ENCODE results near the gene MAP4K4. TPM values are rescaled to one million over a fixed set of nuclear protein-coding genes. Genes with fewer than 3 reads are reported as not detected.
A peak's percentile ranks its signal among the peaks of the same experiment; 100 is the strongest.

The MAP4K4 gene
- total and polyA plus RNA-seq, 8 donors, result 80.2 to 143 (median 129) TPM

- TF ChIP-seq CTCF (IDR thresholded peaks at IDR 0.05), result no peak
- Histone ChIP-seq H3K9me3 (no peaks in the 10 kb centered on the region), H3K27me3 (no peaks in the 10 kb centered on the region), H3K27ac (peak overlapping the region; percentile 27 to 49), H3K4me1 (peaks cover 24 to 76% of the 10 kb centered on the region in 2 donors), H3K4me3 (no peak overlapping the region), H3K36me3 (no peaks in the 10 kb centered on the region)
- DNase-seq (no peak), ATAC-seq (peak; percentile 69)
- intact Hi-C loops (cut with DNase I), result no loop called here
Observed at GRCh38 chr2:101741775-101742520, 44.4 kb downstream of the MAP4K4 start.

GRCh38 chr2:101742547-101742946 lies 45.0 kb downstream of the MAP4K4 start:
- TF ChIP-seq CTCF (IDR thresholded peaks at IDR 0.05), result no peak
- ATAC-seq, result no peak
- no peaks in the 10 kb centered on the region for H3K27me3 ChIP-seq
- H3K36me3 ChIP-seq, result no peaks in the 10 kb centered on the region
- no peak overlapping the region for H3K4me3 ChIP-seq
- DNase-seq, result no peak
- no peaks in the 10 kb centered on the region for H3K9me3 ChIP-seq
- peak overlapping the region; percentile 27 to 49 for H3K27ac ChIP-seq
- intact Hi-C loops (cut with DNase I), result no loop called here
- peaks cover 26 to 76% of the 10 kb centered on the region in 2 donors for H3K4me1 ChIP-seq

GRCh38 chr2:101743288-101743687 lies 45.8 kb downstream of the MAP4K4 start:
- no peaks in the 10 kb centered on the region for H3K9me3 ChIP-seq
- no peaks in the 10 kb centered on the region for H3K36me3 ChIP-seq
- peaks cover 28 to 76% of the 10 kb centered on the region in 2 donors for H3K4me1 ChIP-seq
- intact Hi-C loops (cut with DNase I), result no loop called here
- peak overlapping the region in 1 of 2 donors; percentile 49 for H3K27ac ChIP-seq
- no peak for ATAC-seq
- DNase-seq, result no peak
- H3K4me3 ChIP-seq, result no peak overlapping the region
- no peak for TF ChIP-seq CTCF (IDR thresholded peaks at IDR 0.05)
- no peaks in the 10 kb centered on the region for H3K27me3 ChIP-seq

- Histone ChIP-seq H3K27ac (no peak overlapping the region), H3K27me3 (no peaks in the 10 kb centered on the region), H3K9me3 (no peaks in the 10 kb centered on the region), H3K4me1 (peaks cover 28 to 69% of the 10 kb centered on the region in 2 donors), H3K4me3 (no peak overlapping the region), H3K36me3 (no peaks in the 10 kb centered on the region)
- ATAC-seq (no peak), DNase-seq (no peak)
- no peak for TF ChIP-seq CTCF (IDR thresholded peaks at IDR 0.05)
- intact Hi-C loops (cut with DNase I), result no loop called here
Observed at GRCh38 chr2:101744832-101745231, 47.3 kb downstream of the MAP4K4 start.

GRCh38 chr2:101745711-101746694 lies 48.5 kb downstream of the MAP4K4 start:
- Histone ChIP-seq H3K27me3 (no peaks in the 10 kb centered on the region), H3K27ac (peak overlapping the region in 1 of 2 donors; percentile 8), H3K9me3 (no peaks in the 10 kb centered on the region), H3K4me3 (no peak overlapping the region), H3K4me1 (peaks cover 23 to 66% of the 10 kb centered on the region in 2 donors), H3K36me3 (no peaks in the 10 kb centered on the region)
- ATAC-seq, result peak; percentile 51
- intact Hi-C loops (cut with DNase I), result no loop called here
- no peak for DNase-seq
- no peak for TF ChIP-seq CTCF (IDR thresholded peaks at IDR 0.05)

Data from left lung (tissue), 10 donors.